ENCODE results near the gene P2RY14.

P2RY14 gene

DNA sequence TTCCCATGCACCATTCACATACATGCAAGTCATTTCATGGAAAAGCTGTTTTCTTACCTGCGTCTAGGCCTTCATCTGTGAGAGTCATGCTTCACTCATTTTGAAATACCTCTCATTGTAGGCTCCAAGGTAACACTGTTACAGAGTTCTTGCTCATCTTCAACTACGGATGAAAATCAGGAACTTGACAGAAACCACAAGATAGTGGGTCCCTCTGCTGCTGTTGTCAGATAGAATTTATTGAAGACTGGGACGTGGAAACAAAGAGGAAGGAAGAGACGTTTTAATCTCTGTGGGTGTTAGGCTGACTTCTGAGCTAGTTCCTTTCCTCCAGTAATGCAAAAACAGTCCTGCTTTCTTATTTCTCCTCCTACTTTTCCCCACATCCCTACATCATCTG is at the start of gene P2RY14:
Gene P2RY14, minus strand, starts transcription at position 313 of the 400 bp plus-strand sequence. CDS start 64,226 bp downstream, outside the sequence.
- no peak for DNase-seq (ENCODE audit: low read depth in 3 of 3)

DNA sequence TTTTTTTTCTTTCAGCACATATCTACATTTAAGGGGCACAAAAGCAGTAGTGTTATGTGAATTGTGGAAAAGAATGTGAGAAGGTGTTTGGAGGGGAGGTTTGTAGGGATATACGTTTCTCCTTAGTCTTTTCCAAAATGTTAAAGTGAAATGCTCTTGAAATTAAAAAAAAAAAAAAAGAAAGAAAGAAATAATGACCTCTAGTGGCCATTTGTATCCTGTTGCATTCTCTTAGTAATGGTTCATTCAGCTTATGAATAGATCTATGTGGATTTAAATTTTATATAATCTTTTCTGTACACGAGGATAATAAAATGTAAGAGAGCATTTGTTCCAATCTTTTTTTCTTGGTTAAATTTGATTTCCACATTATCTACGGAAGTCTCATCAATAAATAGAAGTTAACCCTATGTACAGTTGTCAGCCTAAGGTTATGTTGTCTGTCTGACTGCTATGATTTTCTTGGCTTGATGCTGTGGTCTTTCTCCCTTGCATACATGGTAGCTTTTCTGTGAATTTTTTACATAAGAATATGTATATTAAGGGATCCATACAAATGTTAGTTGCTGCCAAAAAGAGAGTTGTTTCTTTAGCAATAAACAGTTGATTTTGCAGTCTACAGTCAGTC is 49.3 kb upstream of the P2RY14 start:
- no peak for DNase-seq (ENCODE audit: low read depth in 3 of 3)

DNA sequence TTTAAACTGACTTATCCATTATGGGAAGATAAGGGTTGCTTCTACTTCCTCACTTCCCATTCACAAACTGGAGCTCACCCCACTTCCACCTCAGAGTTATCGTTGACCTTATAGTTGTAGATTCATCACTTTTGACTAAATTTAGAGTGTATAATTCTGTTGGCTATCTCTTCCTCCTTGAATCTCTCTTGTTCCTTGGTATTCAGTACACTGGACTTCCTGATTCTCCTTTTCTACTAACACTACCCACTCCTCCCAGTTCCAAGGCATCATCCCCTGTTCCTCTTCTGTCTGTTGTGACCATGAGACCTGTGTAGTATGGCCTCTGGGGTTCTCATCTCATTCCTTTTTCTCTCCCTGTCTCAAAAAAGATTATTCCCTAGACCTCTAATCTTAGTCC is 44.2 kb upstream of the P2RY14 start:
- DNase-seq (ENCODE audit: low read depth in 3 of 3): no peak

DNA sequence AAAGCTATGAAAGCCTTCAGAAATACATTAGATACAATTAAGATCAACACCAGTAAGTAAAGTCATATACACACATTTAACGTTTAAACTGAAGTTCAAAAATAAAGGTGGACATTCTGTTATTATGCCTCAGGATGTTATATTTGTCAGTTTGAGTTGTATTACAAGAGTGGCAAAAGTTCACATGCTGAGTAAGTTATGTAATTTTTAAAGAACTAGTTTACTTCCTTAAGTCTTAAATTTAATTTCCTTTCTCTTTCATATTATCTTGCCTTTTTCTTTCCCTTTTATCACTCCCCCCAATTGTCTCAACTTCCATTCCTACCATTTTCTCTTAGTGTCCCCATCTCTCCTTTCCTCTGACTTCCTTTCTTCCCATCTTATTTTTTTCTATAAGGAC is 43.2 kb upstream of the P2RY14 start:
- no peak for DNase-seq (ENCODE audit: low read depth in 3 of 3)

DNA sequence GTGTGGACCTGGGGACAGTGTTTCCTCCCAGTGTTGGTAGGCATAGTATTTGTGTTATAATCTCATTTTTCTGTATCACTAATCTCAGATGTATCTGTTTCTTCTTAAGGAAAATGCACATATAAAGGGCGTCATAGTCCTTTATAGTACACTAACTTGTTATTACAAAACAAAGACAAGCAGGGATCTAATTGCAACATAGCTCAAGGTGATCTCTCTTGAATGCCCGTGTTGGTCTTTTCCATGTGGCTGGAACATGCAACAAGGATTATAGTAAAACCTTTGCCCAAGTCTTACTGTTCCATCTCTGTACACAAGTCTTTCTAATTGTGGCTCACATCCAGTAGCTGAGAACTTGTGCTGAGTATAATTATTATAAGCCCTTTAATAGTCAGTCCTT is 41.8 kb upstream of the P2RY14 start:
- no peak for DNase-seq (ENCODE audit: low read depth in 3 of 3)

DNA sequence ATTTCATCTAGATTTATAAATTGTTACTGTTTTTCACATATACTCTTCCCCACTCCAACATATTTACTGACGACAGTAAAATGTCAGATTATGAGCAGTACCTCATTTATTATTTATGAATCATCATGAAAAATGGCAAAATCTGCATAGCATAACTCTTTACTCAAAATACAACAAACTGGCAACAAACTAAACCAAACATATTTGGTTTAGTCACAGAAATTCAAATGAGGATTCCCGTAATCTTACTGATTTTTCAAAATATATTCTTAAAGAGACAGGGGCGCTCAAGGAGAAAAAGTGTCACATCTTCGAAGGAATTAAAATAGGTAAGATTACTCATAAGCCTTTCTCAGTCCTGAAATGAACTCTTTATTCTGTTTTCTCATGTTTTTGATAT is 41.3 kb upstream of the P2RY14 start:
- DNase-seq (ENCODE audit: low read depth in 3 of 3): no peak

DNA sequence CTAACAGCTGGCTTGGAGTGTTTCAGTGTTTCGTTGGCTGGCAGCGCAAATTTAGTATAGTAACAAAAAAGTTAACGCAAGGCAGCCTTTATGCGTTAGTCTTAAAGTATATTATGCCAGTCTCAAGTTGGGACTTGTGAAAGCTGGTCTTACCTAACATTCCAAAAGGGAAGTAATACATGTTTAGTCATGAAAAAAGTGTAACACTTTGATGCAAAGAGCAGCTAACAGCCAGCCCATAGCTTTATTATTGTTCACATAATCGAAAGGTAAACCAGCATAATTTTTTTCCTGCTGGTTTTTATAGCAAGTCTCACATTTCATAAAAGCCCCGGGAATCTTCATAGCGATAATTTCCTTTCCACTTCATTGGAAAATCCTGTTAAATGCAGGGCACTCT is 40.6 kb upstream of the P2RY14 start:
- DNase-seq (ENCODE audit: low read depth in 3 of 3): no peak

DNA sequence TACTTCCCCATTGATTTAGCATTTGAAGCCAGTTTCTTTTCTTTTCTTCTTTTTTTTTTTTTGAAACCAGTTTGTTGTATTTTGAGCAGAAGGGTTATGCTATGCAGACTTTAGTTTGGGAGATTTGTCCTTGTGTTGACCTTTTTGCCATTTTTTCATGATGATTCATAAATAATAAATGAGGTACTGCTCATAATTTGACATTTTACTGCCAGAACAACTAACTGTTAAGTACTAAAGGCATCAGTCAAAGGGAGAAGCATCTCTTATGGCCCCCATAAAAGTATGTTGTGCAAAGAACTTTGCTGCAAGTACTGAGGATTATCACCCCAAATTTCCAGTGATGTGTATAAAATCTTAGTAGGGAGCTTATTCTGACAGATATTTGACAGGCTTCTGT is 40.0 kb upstream of the P2RY14 start:
- DNase-seq (ENCODE audit: low read depth in 3 of 3): no peak

DNA sequence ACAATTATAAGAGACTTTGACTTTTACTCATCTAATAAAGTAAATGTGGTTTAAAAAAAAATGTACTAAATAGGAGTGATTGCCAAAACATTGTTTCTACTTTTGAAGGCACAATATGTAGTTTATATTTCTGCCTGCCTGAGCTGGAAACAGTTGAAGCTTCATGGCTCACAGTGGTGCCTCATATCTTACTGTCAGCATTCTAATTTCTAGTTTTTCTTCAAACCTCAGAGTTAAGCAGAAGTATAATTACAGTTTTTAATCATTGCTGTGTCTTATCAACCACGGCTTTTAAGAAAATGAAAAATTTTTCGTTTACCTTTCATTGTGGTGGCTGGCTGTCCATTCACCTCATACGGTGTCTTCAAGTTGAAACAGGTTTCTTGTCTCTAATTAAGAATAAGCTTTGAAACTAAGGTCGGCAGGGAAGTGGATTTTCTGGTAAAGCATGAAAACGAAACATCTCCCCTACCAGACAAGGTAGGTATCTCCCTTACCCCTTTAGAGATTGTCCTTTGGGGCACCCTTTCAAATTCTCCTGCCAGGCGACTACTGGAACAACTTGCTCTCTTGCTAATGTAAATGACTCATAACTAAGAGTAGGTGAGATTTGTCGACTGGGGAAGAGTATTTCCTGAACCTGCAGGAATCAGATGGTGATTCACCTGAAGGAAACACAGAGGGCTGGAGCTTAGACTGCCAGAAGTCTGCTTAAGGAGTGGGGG is 38.1 kb upstream of the P2RY14 start, which contains the start of gene GPR87:
Gene GPR87, minus strand, starts transcription at position 554 of the 725 bp plus-strand sequence. CDS start 16,720 bp downstream, outside the sequence.
- no peak for DNase-seq (ENCODE audit: low read depth in 3 of 3)

DNA sequence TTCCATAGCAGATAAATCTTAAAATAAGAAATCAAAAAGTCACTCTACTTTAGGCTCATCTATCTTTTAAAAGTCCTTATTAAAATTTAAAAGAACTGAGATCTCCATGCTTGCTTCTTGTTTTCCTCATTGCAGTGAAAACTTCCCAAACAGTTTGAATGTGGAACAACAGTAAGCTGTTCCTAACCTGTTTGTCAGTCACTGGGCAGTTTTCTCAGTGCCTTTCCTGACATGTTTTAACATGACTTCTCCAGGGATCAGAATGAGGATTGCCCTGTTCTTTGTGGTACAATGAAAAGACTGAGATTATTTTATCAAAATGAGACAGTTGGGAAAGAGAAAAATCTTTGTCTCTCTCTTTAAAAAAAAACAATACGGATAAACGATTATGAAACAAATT is 37.5 kb upstream of the P2RY14 start:
- no peak for DNase-seq (ENCODE audit: low read depth in 3 of 3)

DNA sequence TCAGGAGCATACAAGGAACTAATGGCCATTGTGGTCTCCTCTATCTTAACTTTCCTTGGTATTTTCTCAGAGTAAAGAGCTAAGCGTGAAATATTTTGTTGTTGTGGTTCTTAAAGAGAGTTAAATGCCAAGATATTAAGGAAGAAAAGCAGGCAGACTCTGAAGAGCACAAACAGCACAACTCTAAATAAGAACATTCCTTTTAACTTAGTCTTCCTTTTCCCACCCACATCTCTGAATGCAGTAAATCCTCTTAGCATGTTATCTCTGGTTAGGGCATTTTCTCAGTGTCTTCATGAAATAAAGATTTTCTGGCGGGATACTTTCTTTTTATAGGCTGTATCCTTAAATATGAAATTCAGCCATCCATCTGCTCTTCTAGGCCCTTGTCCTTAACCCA is 36.8 kb upstream of the P2RY14 start:
- no peak for DNase-seq (ENCODE audit: low read depth in 3 of 3)

DNA sequence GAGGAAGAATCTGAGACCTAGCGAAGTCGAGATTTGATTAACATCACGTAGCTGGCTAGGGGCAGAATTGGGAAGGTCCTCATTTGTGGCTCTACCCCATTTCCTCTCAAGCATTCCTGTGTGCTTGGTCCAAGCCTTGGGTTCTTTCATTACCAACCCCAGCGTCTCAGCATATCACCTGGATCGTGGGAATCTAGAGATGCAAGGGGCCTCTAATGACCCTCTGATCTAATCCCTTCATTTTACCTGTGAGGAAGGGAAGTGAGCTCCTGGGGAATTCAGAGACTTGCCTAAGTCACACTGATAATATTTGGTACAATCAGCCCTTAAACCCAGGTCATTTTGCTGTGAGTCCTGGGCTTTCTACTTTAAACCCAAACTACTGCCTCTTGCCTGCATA is 36.3 kb upstream of the P2RY14 start:
- DNase-seq (ENCODE audit: low read depth in 3 of 3): no peak

DNA sequence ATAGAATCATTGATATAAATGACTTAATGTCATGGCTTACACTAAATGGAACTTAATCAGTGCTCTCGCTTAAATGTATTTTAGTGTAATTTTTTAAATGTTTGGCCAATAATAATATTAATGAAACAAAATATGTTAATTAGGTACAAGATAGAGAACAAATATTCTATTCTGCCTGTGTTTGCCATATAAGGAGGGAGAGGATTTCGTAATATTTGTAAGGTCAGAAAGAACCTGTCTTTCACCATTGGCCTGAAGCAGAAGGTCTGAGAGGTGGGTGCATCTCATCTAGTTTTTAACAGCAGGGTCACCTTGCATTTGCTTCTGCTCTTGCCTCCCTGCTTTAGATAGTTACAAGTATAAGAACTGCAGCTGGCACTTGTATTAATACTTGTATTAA is 35.8 kb upstream of the P2RY14 start:
- no peak for DNase-seq (ENCODE audit: low read depth in 3 of 3)

DNA sequence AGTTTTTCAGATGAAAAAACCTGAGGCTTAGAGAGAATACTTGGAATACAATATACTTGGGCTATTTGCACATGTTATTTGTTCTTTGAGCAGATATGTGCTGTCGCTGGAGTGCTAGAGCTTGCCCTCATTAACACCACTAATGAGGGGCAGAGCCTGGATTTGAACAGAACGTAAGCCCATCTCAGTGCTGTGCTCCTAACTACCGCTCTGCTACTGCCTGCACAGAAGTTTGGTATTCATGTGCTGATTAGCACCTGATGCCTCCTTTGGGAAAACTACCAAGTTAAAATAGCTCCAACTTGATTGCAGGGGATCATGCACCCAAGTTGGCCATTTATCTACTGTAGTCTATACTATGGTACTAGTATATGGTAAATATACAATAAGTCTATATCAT is 34.6 kb upstream of the P2RY14 start:
- DNase-seq (ENCODE audit: low read depth in 3 of 3): no peak

DNA sequence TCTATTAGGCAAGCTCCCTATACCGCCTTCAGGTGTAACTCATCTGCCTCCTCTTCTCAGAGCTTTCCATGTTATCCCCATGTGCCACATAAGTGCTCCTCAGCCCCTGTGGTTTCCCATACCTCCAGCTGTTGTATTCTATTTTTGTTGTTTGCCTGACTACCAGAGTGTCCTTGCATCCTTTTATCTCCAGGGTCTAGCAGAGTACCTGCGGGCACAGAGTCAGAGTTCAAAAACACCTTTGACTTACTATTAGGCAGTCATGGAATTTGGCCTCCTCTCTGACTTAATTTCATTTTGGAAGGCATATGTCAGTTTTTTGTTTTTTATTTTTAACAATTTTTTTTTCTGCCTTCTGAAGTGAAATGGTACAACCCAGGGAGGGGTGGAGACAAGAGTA is 31.2 kb upstream of the P2RY14 start:
- DNase-seq (ENCODE audit: low read depth in 3 of 3): no peak

DNA sequence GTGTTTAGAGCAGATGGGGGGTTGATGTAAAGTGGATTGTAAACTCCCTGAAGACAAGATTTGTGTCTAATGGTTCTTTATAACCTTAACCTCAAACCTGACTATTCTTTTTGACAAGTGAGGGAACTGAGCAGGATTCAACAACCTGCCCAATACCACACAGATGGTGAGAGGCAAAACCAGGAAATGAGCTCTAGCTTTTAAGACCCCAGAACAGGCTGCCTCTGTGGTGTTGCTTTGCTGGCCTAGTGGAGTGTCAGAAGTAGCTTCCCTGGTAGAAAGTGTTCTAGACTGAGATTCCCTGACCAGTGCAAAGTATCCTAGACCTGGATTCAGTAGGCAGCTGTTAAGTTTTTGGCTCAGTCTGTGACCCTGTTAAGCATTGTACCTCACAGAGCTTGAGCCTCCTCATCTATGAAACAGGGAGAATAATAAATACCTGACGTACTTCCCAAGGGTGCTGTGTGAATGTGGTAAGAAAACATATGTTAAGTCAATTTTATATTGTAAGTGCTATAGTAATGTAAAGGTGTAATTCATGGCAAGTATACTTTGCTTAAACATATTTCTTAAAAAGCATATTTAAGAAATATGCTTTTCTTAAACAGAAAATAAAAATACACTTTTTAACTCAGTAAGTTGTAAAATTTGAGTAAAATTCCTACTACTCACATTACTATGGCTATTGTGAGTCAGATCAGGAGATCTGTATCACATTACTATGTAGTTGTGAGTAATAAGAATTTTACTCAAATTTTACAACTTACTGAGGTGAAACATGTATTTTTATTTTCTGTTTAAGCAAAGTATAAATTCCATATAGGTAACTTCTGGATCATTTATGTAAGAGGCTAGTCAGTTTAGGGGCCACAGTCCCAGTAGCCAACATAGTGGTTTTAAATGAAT is 29.5 kb upstream of the P2RY14 start:
- no peak for DNase-seq (ENCODE audit: low read depth in 3 of 3)

DNA sequence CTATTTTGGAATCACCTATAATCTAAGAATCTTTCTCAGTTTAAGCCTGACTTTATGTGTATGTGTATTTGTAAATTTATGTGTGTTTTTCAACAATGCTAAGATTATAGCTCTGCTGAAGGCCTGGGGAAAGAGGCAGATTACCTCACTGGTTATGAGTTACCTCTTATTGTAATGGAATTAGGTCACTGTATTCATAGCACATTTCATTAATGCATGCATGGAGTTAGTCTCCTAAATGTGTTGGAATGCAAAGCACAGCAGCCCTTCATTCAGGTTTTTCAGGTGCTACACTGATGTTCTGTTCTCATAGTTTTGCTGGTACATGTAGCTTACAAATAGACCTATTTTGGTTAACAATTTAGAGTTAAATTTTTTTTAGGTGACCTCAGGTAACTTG is 28.8 kb upstream of the P2RY14 start:
- DNase-seq (ENCODE audit: low read depth in 3 of 3): no peak

DNA sequence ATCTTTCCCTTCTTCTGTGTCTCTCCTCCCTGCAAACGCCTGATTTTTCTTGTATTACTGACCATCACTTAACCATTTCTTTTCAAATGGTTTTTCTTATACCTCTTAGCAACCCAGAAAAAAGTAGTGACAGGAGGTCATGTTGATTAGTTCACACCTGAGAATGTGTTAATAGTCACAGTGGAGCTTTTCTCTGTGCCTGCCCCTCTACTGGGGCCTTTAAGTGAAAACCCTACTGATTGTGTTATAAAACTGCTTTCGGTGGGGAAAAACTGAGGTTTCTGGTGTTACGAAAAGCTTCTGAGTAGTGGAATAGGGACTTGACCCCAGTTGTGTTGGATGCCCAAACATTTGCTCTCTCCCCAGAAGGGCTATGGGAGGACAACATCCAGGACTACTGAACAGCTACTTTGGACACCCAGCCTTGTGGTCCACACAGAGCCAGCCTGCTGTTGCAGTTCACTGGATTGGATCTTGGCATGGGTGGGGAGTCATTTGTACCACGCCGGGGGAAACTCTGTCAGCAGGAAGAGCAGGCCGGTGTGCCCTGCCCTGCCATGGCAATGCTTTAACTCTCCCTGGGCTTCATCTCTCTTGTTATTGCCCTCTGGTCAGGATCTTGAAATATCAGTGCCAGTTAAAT is 27.9 kb upstream of the P2RY14 start:
- DNase-seq (ENCODE audit: low read depth in 3 of 3): no peak

DNA sequence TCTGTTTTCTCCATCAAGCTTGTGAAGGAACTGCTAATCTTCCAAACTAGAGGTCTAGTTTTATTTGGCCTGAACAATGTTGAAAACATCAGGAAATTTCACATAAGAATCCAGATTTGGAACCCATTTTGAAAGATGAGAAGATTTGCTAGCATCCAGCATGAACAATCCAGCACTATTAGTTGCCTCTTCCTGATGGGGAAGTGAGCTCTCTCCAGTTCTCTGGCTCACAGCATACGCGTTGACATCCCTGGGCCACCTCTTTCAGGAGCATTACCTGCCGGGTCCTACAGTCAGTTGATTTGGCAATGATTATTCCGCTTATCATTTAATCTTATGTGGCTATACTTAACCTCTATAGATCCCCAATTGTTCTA is 27.4 kb upstream of the P2RY14 start:
- no peak for DNase-seq (ENCODE audit: low read depth in 3 of 3)

DNA sequence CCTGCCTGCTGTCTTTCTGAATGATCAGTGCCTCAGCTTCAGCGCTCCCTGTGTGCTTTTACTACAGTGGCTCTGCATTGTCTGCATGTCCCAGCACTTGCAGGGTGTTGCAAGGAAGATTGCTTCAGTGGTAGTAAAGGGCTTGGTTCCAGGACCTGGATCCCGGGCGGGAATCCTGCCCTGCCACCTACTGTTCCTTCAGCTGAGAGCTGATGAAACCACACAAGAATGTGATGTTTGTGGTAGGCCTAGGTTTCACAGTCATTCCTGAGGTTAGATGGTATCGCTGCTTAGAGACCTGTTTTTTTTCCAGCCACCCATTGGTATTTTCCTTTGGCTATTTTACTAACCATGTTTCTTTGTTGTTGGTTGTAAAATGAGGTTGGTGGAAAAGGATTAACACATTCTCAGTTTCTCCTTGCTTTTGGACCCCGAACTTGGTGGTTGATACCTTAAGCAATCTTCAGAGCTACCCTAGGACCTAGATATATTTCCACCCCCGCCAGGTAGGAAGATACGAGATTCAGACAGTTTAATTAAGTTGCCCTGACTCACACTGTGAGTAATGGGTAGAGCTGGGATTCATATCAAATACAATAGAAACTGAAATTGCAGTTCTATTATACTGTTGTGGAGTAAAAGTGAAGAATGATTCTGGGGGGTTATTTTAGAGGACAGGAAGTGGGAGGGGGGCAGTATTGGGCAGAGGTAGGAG is 26.9 kb upstream of the P2RY14 start:
- DNase-seq (ENCODE audit: low read depth in 3 of 3): no peak

DNA sequence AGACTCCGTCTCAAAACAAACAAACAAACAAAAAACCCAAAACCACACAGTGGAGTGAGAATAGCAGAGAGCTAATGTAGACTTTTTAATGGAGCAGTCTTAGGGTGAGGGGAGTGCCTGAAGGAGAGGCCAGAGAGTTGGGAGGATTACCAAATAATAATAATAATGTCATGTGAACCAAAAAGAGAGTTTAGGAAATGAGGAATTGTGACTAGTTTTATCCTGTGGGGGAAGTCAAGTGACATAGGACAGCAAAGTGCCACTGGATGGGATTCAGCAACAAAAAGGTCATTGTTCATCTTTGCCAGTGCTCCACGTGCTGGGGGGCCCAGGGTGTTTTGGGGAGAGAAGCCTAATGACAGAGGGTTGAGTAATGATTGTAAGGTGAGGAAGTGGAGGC is 25.4 kb upstream of the P2RY14 start:
- DNase-seq (ENCODE audit: low read depth in 3 of 3): no peak

DNA sequence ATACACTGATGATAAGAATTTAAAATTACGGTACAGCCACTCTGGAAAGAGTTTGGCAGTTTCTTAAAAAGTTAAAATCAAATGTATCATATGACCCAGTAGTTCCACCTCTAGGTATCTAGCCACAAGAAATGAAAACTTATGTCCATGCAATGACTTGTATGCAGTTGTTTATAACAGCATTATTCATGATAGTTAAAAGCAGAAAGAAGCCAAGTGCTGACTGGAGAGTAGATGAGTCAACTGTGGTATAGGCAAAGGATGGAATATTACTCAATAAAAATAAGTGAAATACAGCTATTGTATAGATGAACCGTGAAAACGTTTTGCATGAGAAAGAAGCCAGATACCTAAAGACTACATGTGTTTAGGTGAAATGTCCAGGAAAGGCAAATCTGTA is 23.4 kb upstream of the P2RY14 start:
- no peak for DNase-seq (ENCODE audit: low read depth in 3 of 3)
